Activated CD4-positive, alpha-beta T cell treated with anti-CD3 and anti-CD28 coated beads for 24 hours (primary cell): ENCODE results near the gene CLN6.
"Not testable (repeated sequence)": the region's sequence is repeated elsewhere in the genome, so short reads cannot be mapped to it uniquely, and the experiment has no call there.

Experiments used
- DNase-seq, 2 donors: peaks; one replicate each; pipeline ENCODE4 v3.0.0-alpha.2; 2020; ENCODE audit warnings: low read depth in 2 of 2

Gene CLN6

GRCh38 chr15:68206711-68207151 lies 22.8 kb downstream of the CLN6 start:
- no peak for DNase-seq

- DNase-seq = no peak
Observed at GRCh38 chr15:68205954-68206539, 23.5 kb downstream of the CLN6 start.

GRCh38 chr15:68205558-68205944 lies 24.0 kb downstream of the CLN6 start:
- DNase-seq = no peak

GRCh38 chr15:68204776-68205557 lies 24.6 kb downstream of the CLN6 start, which contains the start of gene CALML4:
Gene CALML4 (minus strand): TSS chr15:68205332. CDS start chr15:68205247, 85 bp downstream.
- no peak for DNase-seq

- DNase-seq = no peak
Observed at GRCh38 chr15:68204361-68204760, 25.2 kb downstream of the CLN6 start.

- DNase-seq = no peak
Observed at GRCh38 chr15:68203956-68204355, 25.6 kb downstream of the CLN6 start.

GRCh38 chr15:68203486-68203885 lies 26.0 kb downstream of the CLN6 start:
- no peak for DNase-seq

- not testable (repeated sequence) for DNase-seq
Observed at GRCh38 chr15:68202994-68203393, 26.5 kb downstream of the CLN6 start.

GRCh38 chr15:68201879-68202261 lies 27.7 kb downstream of the CLN6 start:
- no peak for DNase-seq

- DNase-seq = no peak
Observed at GRCh38 chr15:68201153-68201878, 28.2 kb downstream of the CLN6 start.

GRCh38 chr15:68200016-68200861 lies 29.3 kb downstream of the CLN6 start:
- DNase-seq = no peak

GRCh38 chr15:68199340-68199739 lies 30.2 kb downstream of the CLN6 start:
- no peak for DNase-seq

GRCh38 chr15:68197661-68198437 lies 31.7 kb downstream of the CLN6 start:
- DNase-seq = no peak

- no peak for DNase-seq
Observed at GRCh38 chr15:68197170-68197492, 32.4 kb downstream of the CLN6 start.

- no peak for DNase-seq
Observed at GRCh38 chr15:68196445-68197169, 32.9 kb downstream of the CLN6 start.

- no peak for DNase-seq
Observed at GRCh38 chr15:68195336-68196112, 34.0 kb downstream of the CLN6 start.

GRCh38 chr15:68192804-68193486 lies 36.6 kb downstream of the CLN6 start:
- DNase-seq = no peak

- DNase-seq = no peak
Observed at GRCh38 chr15:68192117-68192516, 37.4 kb downstream of the CLN6 start.

- no peak for DNase-seq
Observed at GRCh38 chr15:68191555-68191954, 38.0 kb downstream of the CLN6 start.
